Measurements from ENCODE around the gene SOX8.
"Not testable (repeated sequence)": the region's sequence is repeated elsewhere in the genome, so short reads cannot be mapped to it uniquely, and the experiment has no call there.

Gene SOX8

GRCh38 chr16:945271-946047, 36.1 kb upstream of the SOX8 start:
- in situ Hi-C loops (cut with MboI; ENCODE audit: low sequenced_read_pairs, unreplicated experiment), result no loop called here
- no peak for DNase-seq (ENCODE audit: low spot score)
- TF ChIP-seq CTCF (IDR thresholded peaks at IDR 0.05; ENCODE audit: borderline replicate concordance, control extremely low read depth, extremely low read depth, insufficient read depth, missing control alignments), result no peak

- in situ Hi-C loops (cut with MboI; ENCODE audit: low sequenced_read_pairs, unreplicated experiment), result no loop called here
- no peak for TF ChIP-seq CTCF (IDR thresholded peaks at IDR 0.05; ENCODE audit: borderline replicate concordance, control extremely low read depth, extremely low read depth, insufficient read depth, missing control alignments)
- no peak for DNase-seq (ENCODE audit: low spot score)
Observed at GRCh38 chr16:946048-946395, 35.5 kb upstream of the SOX8 start.

GRCh38 chr16:947255-947921, 34.2 kb upstream of the SOX8 start:
- in situ Hi-C loops (cut with MboI; ENCODE audit: low sequenced_read_pairs, unreplicated experiment), result no loop called here
- DNase-seq (ENCODE audit: low spot score), result no peak
- no peak for TF ChIP-seq CTCF (IDR thresholded peaks at IDR 0.05; ENCODE audit: borderline replicate concordance, control extremely low read depth, extremely low read depth, insufficient read depth, missing control alignments)

- in situ Hi-C loops (cut with MboI; ENCODE audit: low sequenced_read_pairs, unreplicated experiment); DNase-seq (ENCODE audit: low spot score): not testable (repeated sequence)
Observed at GRCh38 chr16:947922-948303, 33.7 kb upstream of the SOX8 start.

- DNase-seq (ENCODE audit: low spot score); in situ Hi-C loops (cut with MboI; ENCODE audit: low sequenced_read_pairs, unreplicated experiment): not testable (repeated sequence)
Observed at GRCh38 chr16:948767-949166, 32.8 kb upstream of the SOX8 start.

- in situ Hi-C loops (cut with MboI; ENCODE audit: low sequenced_read_pairs, unreplicated experiment); DNase-seq (ENCODE audit: low spot score): not testable (repeated sequence)
Observed at GRCh38 chr16:950733-951573, 30.6 kb upstream of the SOX8 start.

GRCh38 chr16:951660-952301, 29.8 kb upstream of the SOX8 start:
- DNase-seq (ENCODE audit: low spot score), result no peak
- in situ Hi-C loops (cut with MboI; ENCODE audit: low sequenced_read_pairs, unreplicated experiment), result no loop called here
- TF ChIP-seq CTCF (IDR thresholded peaks at IDR 0.05; ENCODE audit: borderline replicate concordance, control extremely low read depth, extremely low read depth, insufficient read depth, missing control alignments), result no peak

- in situ Hi-C loops (cut with MboI; ENCODE audit: low sequenced_read_pairs, unreplicated experiment), result no loop called here
- DNase-seq (ENCODE audit: low spot score), result no peak
- no peak for TF ChIP-seq CTCF (IDR thresholded peaks at IDR 0.05; ENCODE audit: borderline replicate concordance, control extremely low read depth, extremely low read depth, insufficient read depth, missing control alignments)
Observed at GRCh38 chr16:952321-952720, 29.2 kb upstream of the SOX8 start.

- DNase-seq (ENCODE audit: low spot score); in situ Hi-C loops (cut with MboI; ENCODE audit: low sequenced_read_pairs, unreplicated experiment): not testable (repeated sequence)
Observed at GRCh38 chr16:953818-954217, 27.8 kb upstream of the SOX8 start.

- in situ Hi-C loops (cut with MboI; ENCODE audit: low sequenced_read_pairs, unreplicated experiment); DNase-seq (ENCODE audit: low spot score): not testable (repeated sequence)
Observed at GRCh38 chr16:955766-956165, 25.8 kb upstream of the SOX8 start.

Measured in GM13976 (cell line).